CD4-positive, alpha-beta T cell (primary cell): ENCODE data around the gene SPPL2A. TPM values are rescaled to one million over a fixed set of nuclear protein-coding genes. Genes with fewer than 3 reads are reported as not detected.

Experiments
- ATAC-seq: fragments of 200-7000 bp; cut with Tn5 transposase; one replicate; pipeline ENCODE4 v1.10.0; 2022; ENCODE audit warnings: mild to moderate bottlenecking; ENCODE audit not compliant: poor library complexity
- CTCF ChIA-PET: fragments of 350-600 bp; sonication (Branson Sonifier 250); formaldehyde crosslinking; loops from one replicate; lab custom pipeline; 2021; ENCODE audit warnings: antibody characterized with exemption, inconsistent platforms; lab: Charles Lee
- POLR2A ChIA-PET: fragments of 350-600 bp; sonication (Branson Sonifier 250); formaldehyde crosslinking; loops from one replicate; lab custom pipeline; 2021; ENCODE audit warnings: antibody characterized with exemption, inconsistent platforms; lab: Charles Lee
- DNase-seq, 14 experiments: peaks; one replicate each; pipeline ENCODE4 v3.0.0-alpha.2; 2013 to 2020; ENCODE audit warnings: mixed read lengths in 2 of 14
- H3K27ac ChIP-seq, 2 donors: one replicate each; pipeline versions ENCODE4 v1.5.1 to v1.7.0; 2013; ENCODE audit warnings: low read length in 2 of 2, low read depth in 1 of 2, mild to moderate bottlenecking in 1 of 2
- H3K27me3 ChIP-seq, 2 experiments: 1 replicate in 1 of 2; 2 replicates in 1 of 2; pipeline versions ENCODE4 v1.6.1 to v1.7.0; 2013; ENCODE audit warnings: low read length in 2 of 2, control low read depth in 1 of 2, mild to moderate bottlenecking in 1 of 2, moderate library complexity in 1 of 2; ENCODE audit not compliant: insufficient read depth in 2 of 2, control insufficient read depth in 1 of 2
- H3K36me3 ChIP-seq: one replicate; pipeline ENCODE4 v1.6.1; 2013; ENCODE audit warnings: low read length, control low read depth; ENCODE audit not compliant: insufficient read depth
- H3K4me1 ChIP-seq: one replicate; pipeline ENCODE4 v1.6.1; 2013; ENCODE audit warnings: low read length, control low read depth; ENCODE audit not compliant: insufficient read depth
- H3K4me3 ChIP-seq: one replicate; pipeline ENCODE4 v1.5.1; 2013; ENCODE audit warnings: mild to moderate bottlenecking, low read length, moderate library complexity
- H3K9me3 ChIP-seq, 2 experiments: 1 replicate in 1 of 2; 2 replicates in 1 of 2; pipeline versions ENCODE4 v1.6.1 to v1.7.0; 2013; ENCODE audit warnings: low read length in 2 of 2, mild to moderate bottlenecking in 2 of 2, control low read depth in 1 of 2, moderate library complexity in 1 of 2; ENCODE audit not compliant: control insufficient read depth in 1 of 2, insufficient read depth in 1 of 2
- H3K27ac Mint-ChIP-seq: one replicate; pipeline ENCODE4 v1.8.0; 2020; ENCODE audit warnings: mixed read lengths
- H3K27me3 Mint-ChIP-seq: one replicate; pipeline ENCODE4 v1.8.0; 2021; ENCODE audit warnings: mixed read lengths
- H3K36me3 Mint-ChIP-seq: one replicate; pipeline ENCODE4 v1.8.0; 2021; ENCODE audit warnings: low read depth, mixed read lengths
- H3K4me1 Mint-ChIP-seq: one replicate; pipeline ENCODE4 v1.8.0; 2021; ENCODE audit warnings: low read depth, mixed read lengths
- H3K4me3 Mint-ChIP-seq: one replicate; pipeline ENCODE4 v1.8.0; 2020; ENCODE audit warnings: mild to moderate bottlenecking, mixed read lengths
- H3K9me3 Mint-ChIP-seq: one replicate; pipeline ENCODE4 v1.8.0; 2020; ENCODE audit warnings: mixed read lengths
- CTCF ChIP-seq: fragments of 200-600 bp; IDR thresholded peaks from one replicate; pipeline ENCODE4 v1.8.0; 2022; ENCODE audit warnings: antibody characterized with exemption, mild to moderate bottlenecking
- intact Hi-C, 2 experiments: fragments of 100-400 bp; cut with DNase I in 1 of 2; cut with micrococcal nuclease in 1 of 2; formaldehyde crosslinking; loops; one replicate each; pipeline versions ENCODE4 v1.15.1 to v1.9.0; 2023 to 2025; cut with DNase I, micrococcal nuclease
- total RNA-seq, 174 experiments: library from RNA in 2 of 174; stranded (reverse) in 2 of 174; gene quantifications; one replicate each; pipeline ENCODE4 v1.2.3 and lab custom pipeline; 2021 to 2026

The SPPL2A gene
- total RNA-seq, 2 experiments from 2014 or later: 26.6 to 30.7 TPM

DNA sequence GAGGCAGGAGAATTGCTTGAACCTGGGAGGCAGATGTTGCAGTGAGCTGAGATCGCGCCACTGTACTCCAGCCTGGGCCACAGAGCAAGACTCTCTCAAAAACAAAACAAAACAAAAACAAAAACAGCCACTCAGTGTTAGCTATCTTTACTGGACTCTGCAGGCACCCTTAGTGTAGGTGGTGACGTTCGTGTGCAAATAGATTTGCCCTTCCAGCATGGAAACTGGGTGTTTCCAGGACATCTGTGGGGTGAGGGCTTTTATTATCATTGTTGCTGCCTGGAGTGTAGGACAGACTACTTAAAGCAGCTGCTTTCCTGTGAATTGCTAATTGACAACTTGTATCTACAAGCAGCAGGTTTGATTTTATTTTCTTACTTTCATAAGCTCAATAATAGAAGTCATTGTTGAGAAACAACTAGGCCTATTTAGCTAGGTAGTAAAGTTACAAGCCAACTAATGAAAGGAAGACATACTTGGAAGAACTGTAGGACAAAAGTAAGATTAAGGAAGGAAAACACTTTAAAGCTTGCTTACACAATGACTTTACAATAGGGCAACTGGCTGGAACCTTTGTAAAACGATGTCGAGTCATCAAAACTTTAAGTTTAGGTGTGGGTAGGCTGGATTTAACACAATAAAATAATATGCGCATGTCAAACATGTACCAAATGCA, 25.4 kb upstream of the SPPL2A start:
- DNase-seq: no peak
- ChIA-PET POLR2A (no interaction called here), CTCF (no interaction called here)
- no peak for TF ChIP-seq CTCF
- no peak overlapping the region for H3K4me3 ChIP-seq
- no peaks in the 10 kb centered on the region for H3K4me1 Mint-ChIP-seq
- H3K9me3 ChIP-seq: no peaks in the 10 kb centered on the region
- H3K9me3 Mint-ChIP-seq: no peaks in the 10 kb centered on the region
- H3K27me3 Mint-ChIP-seq: no peaks in the 10 kb centered on the region
- intact Hi-C loops: no loop called here
- no peaks in the 10 kb centered on the region for H3K36me3 Mint-ChIP-seq
- no peak overlapping the region for H3K27ac ChIP-seq
- H3K4me1 ChIP-seq: no peaks in the 10 kb centered on the region
- H3K27ac Mint-ChIP-seq: no peak overlapping the region
- no peaks in the 10 kb centered on the region for H3K27me3 ChIP-seq
- no peaks in the 10 kb centered on the region for H3K36me3 ChIP-seq
- H3K4me3 Mint-ChIP-seq: no peak overlapping the region
- ATAC-seq: no peak

DNA sequence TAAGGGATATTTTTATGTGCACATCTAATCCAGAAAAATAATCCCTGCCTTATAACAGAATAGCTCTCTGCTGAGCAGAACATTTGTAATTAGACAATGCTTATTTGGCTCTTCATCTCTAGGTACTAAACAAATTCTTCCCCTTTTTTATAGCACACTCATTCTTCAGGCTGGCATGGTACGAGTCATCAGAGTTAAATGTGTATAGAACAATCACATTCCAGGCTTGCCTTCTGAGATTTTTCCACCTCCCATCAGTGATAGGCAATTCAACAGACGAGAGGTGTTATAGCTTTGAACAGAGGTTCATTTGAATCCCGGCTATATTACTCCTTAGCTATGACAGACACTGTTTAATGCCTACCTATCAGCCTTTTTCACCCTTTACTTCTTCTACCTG, 21.4 kb upstream of the SPPL2A start:
- H3K9me3 Mint-ChIP-seq: no peaks in the 10 kb centered on the region
- H3K4me1 Mint-ChIP-seq: no peaks in the 10 kb centered on the region
- ATAC-seq (no peak), DNase-seq (no peak)
- H3K36me3 ChIP-seq: no peaks in the 10 kb centered on the region
- no peaks in the 10 kb centered on the region for H3K27me3 Mint-ChIP-seq
- no peak overlapping the region for H3K4me3 Mint-ChIP-seq
- ChIA-PET POLR2A (no interaction called here), CTCF (no interaction called here)
- no peak overlapping the region for H3K27ac ChIP-seq
- no peak overlapping the region for H3K27ac Mint-ChIP-seq
- no peak for TF ChIP-seq CTCF
- H3K27me3 ChIP-seq: no peaks in the 10 kb centered on the region
- H3K4me3 ChIP-seq: no peak overlapping the region
- no peaks in the 10 kb centered on the region for H3K9me3 ChIP-seq
- intact Hi-C loops: no loop called here
- H3K36me3 Mint-ChIP-seq: no peaks in the 10 kb centered on the region
- H3K4me1 ChIP-seq: no peaks in the 10 kb centered on the region

GRCh38 chr15:50786438-50786837, 20.9 kb upstream of the SPPL2A start:
- Mint-ChIP-seq H3K4me3 (no peak overlapping the region), H3K4me1 (no peaks in the 10 kb centered on the region), H3K27ac (no peak overlapping the region), H3K27me3 (no peaks in the 10 kb centered on the region), H3K9me3 (no peaks in the 10 kb centered on the region), H3K36me3 (no peaks in the 10 kb centered on the region)
- no peaks in the 10 kb centered on the region for H3K27me3 ChIP-seq
- ChIA-PET CTCF (no interaction called here), POLR2A (no interaction called here)
- no peak overlapping the region for H3K4me3 ChIP-seq
- H3K9me3 ChIP-seq: no peaks in the 10 kb centered on the region
- no peaks in the 10 kb centered on the region for H3K4me1 ChIP-seq
- no peak for TF ChIP-seq CTCF
- no peaks in the 10 kb centered on the region for H3K36me3 ChIP-seq
- DNase-seq: no peak
- intact Hi-C loops: no loop called here
- ATAC-seq: no peak
- H3K27ac ChIP-seq: no peak overlapping the region
